ENCODE data around the gene CLRN1.

DNA sequence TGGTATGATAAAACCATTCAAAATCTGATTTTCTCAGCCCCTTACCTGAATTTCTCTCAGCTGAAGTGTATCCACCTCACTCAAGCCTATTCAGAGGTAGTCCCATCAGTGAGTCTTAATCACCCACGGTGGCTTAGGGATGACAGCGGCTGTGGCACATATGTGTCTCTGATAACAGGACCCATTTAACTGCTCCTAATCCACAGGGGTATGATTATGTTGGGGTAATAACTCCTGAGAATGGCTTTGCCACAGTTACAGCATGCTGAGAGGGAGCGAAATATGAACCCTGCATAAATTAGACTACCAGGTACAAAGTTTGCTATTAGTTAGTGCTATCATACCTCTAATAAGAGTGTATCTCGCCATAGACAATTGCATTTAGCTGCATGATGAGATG is 10.6 kb downstream of the CLRN1 start:
- TF ChIP-seq CTCF (IDR thresholded peaks at IDR 0.05; ENCODE audit: low read depth, low read length, missing input control) (no peak), JUND (IDR thresholded peaks at IDR 0.05) (no peak), TAF1 (conservative IDR thresholded peaks at IDR 0.05) (no peak), YY1 (IDR thresholded peaks at IDR 0.05) (no peak), MAX (IDR thresholded peaks at IDR 0.05) (no peak), FOXA2 (IDR thresholded peaks at IDR 0.05) (no peak), HNF4A (conservative IDR thresholded peaks at IDR 0.05) (no peak), EGR1 (IDR thresholded peaks at IDR 0.05; ENCODE audit: low read depth in 2 of 2) (no peak), HNF4G (IDR thresholded peaks at IDR 0.05) (no peak), RXRA (IDR thresholded peaks at IDR 0.05) (no peak)
- TF ChIP-seq, protein P1, sequence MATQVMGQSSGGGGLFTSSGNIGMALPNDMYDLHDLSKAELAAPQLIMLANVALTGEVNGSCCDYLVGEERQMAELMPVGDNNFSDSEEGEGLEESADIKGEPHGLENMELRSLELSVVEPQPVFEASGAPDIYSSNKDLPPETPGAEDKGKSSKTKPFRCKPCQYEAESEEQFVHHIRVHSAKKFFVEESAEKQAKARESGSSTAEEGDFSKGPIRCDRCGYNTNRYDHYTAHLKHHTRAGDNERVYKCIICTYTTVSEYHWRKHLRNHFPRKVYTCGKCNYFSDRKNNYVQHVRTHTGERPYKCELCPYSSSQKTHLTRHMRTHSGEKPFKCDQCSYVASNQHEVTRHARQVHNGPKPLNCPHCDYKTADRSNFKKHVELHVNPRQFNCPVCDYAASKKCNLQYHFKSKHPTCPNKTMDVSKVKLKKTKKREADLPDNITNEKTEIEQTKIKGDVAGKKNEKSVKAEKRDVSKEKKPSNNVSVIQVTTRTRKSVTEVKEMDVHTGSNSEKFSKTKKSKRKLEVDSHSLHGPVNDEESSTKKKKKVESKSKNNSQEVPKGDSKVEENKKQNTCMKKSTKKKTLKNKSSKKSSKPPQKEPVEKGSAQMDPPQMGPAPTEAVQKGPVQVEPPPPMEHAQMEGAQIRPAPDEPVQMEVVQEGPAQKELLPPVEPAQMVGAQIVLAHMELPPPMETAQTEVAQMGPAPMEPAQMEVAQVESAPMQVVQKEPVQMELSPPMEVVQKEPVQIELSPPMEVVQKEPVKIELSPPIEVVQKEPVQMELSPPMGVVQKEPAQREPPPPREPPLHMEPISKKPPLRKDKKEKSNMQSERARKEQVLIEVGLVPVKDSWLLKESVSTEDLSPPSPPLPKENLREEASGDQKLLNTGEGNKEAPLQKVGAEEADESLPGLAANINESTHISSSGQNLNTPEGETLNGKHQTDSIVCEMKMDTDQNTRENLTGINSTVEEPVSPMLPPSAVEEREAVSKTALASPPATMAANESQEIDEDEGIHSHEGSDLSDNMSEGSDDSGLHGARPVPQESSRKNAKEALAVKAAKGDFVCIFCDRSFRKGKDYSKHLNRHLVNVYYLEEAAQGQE (IDR thresholded peaks at IDR 0.05) = no peak
- TF ChIP-seq, protein P2, sequence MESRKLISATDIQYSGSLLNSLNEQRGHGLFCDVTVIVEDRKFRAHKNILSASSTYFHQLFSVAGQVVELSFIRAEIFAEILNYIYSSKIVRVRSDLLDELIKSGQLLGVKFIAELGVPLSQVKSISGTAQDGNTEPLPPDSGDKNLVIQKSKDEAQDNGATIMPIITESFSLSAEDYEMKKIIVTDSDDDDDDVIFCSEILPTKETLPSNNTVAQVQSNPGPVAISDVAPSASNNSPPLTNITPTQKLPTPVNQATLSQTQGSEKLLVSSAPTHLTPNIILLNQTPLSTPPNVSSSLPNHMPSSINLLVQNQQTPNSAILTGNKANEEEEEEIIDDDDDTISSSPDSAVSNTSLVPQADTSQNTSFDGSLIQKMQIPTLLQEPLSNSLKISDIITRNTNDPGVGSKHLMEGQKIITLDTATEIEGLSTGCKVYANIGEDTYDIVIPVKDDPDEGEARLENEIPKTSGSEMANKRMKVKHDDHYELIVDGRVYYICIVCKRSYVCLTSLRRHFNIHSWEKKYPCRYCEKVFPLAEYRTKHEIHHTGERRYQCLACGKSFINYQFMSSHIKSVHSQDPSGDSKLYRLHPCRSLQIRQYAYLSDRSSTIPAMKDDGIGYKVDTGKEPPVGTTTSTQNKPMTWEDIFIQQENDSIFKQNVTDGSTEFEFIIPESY (IDR thresholded peaks at IDR 0.05) = no peak
